K562 (cell line): Measurements from ENCODE around the gene EIF2S1. TPM values are rescaled to one million over a fixed set of nuclear protein-coding genes. Genes with fewer than 3 reads are reported as not detected.

Experiments used
- ARID4B ChIP-seq: sonication (generic); formaldehyde crosslinking; IDR thresholded peaks from 2 replicates; pipeline ENCODE4 v1.8.0; 2022; ENCODE audit warnings: mild to moderate bottlenecking, missing genetic modification reagents
- BHLHE40 ChIP-seq: IDR thresholded peaks from 2 replicates; pipeline ENCODE4 v1.6.1; 2011; ENCODE audit warnings: low read length, improper control_type of control experiment
- CTCFL ChIP-seq: IDR thresholded peaks from 2 replicates; pipeline ENCODE4 v1.6.1; 2011; ENCODE audit warnings: borderline replicate concordance, low read depth, mild to moderate bottlenecking, moderate library complexity, low read length; ENCODE audit not compliant: insufficient read depth, poor library complexity, severe bottlenecking
- DIDO1 ChIP-seq: fragments of 450-650 bp; IDR thresholded peaks from 2 replicates; pipeline ENCODE4 v1.6.1; 2016; ENCODE audit warnings: low read depth, missing biosample characterization, missing genetic modification characterization
- GABPA ChIP-seq: fragments of 200-800 bp; sonication (Bioruptor generic); conservative IDR thresholded peaks from 2 replicates; pipeline ENCODE4 v1.6.1; 2016; ENCODE audit warnings: low read depth, missing genetic modification characterization, missing compliant biosample characterization
- HMBOX1 ChIP-seq: sonication (generic); IDR thresholded peaks from 2 replicates; pipeline ENCODE4 v1.6.1; 2016
- KLF1 ChIP-seq: fragments of 450-650 bp; IDR thresholded peaks from 2 replicates; pipeline ENCODE4 v1.6.1; 2016; ENCODE audit warnings: missing genetic modification characterization, missing compliant biosample characterization
- MAX ChIP-seq: sonication (generic); formaldehyde crosslinking; IDR thresholded peaks from 2 replicates; pipeline ENCODE4 v1.9.0; 2022; ENCODE audit warnings: mild to moderate bottlenecking, missing genetic modification reagents
- MXI1 ChIP-seq: IDR thresholded peaks from 2 replicates; pipeline ENCODE4 v1.6.1; 2011; ENCODE audit warnings: low read depth, mild to moderate bottlenecking, improper control_type of control experiment, low read length
- MYC ChIP-seq, 2 experiments: fragments of 250-450 bp in 1 of 2; sonication (Bioruptor Pico) in 1 of 2; IDR thresholded peaks; 2 replicates each; pipeline versions ENCODE4 v1.5.1 to v1.6.1; 2012 to 2021; ENCODE audit warnings: low read depth in 2 of 2, borderline replicate concordance in 1 of 2, improper control_type of control experiment in 1 of 2, low read length in 1 of 2, mild to moderate bottlenecking in 1 of 2, moderate library complexity in 1 of 2
- NBN ChIP-seq: fragments of 450-650 bp; IDR thresholded peaks from 2 replicates; pipeline ENCODE4 v1.6.1; 2016; ENCODE audit warnings: low read depth, mild to moderate bottlenecking
- POLR2AphosphoS5 ChIP-seq: IDR thresholded peaks from 2 replicates; pipeline ENCODE4 v1.6.1; 2011; ENCODE audit warnings: mild to moderate bottlenecking, low read depth, low read length, moderate library complexity; ENCODE audit not compliant: control insufficient read depth, insufficient read depth
- TCF7L2 ChIP-seq: fragments of 150-350 bp; IDR thresholded peaks from 2 replicates; pipeline ENCODE4 v1.6.1; 2016; ENCODE audit warnings: low read depth, mild to moderate bottlenecking, low read length, moderate library complexity
- USF1 ChIP-seq: sonication (generic); formaldehyde crosslinking; IDR thresholded peaks from 2 replicates; pipeline ENCODE4 v1.9.0; 2022; ENCODE audit warnings: mild to moderate bottlenecking, missing genetic modification reagents
- ZBTB12 ChIP-seq: fragments of 250-450 bp; sonication (Bioruptor Pico); IDR thresholded peaks from 2 replicates; pipeline ENCODE4 v1.4.0; 2020
- ZNF507 ChIP-seq: conservative IDR thresholded peaks from 2 replicates; pipeline ENCODE4 v1.6.1; 2017; ENCODE audit warnings: missing genetic modification characterization, missing compliant biosample characterization
- polyA plus RNA-seq, 8 experiments: library from polyadenylated mRNA; depleted of rRNA in 4 of 8; stranded (reverse) in 5 of 8; unstranded in 3 of 8; fragments of >200 nt; fragmentation: Nextera tagmentation in 2 of 8; fragmentation: Illumina TruSeq in 1 of 8; extraction: Ambion mirVana in 2 of 8; extraction: Trizol in 1 of 8; gene quantifications; 2 replicates each; pipeline versions ENCODE4 v1.2.1 to v1.2.3, GENCODE V29; 2011 to 2014; ENCODE audit warnings: inconsistent platforms in 1 of 8, missing spikeins in 1 of 8
- total RNA-seq, 7 experiments: library from RNA; depleted of rRNA in 6 of 7; stranded (reverse); fragments of >200 nt in 6 of 7; fragmentation: Illumina TruSeq in 2 of 7; extraction: Trizol in 2 of 7; gene quantifications; 2 replicates each; pipeline versions ENCODE4 v1.2.1 to v1.2.3, GENCODE V29; 2011 to 2021; ENCODE audit warnings: low replicate concordance in 1 of 7

Gene EIF2S1
- total and polyA plus RNA-seq, 9 of the 15 experiments (the other 6 are each of a cell fraction or from before 2014, with no cell fraction given) = 216 to 1,018 (median 332) TPM

GRCh38 chr14:67359775-67360469 lies at the start of gene EIF2S1, which contains the start of gene ATP6V1D (continued):
- TF ChIP-seq ZBTB12 (CRISPR knock-in tag) (0 out of 2 replicates have a peak, but pooled peaks have one; percentile 10), BHLHE40 (peak; percentile 97), HMBOX1 (peak; percentile 11; the same call in 1 of the 2 replicates), CTCFL (peak; percentile 10), DIDO1 (peak; percentile 84), MAX (CRISPR knock-in tag) (peak; percentile 91), MXI1 (0 out of 2 replicates have a peak, but pooled peaks have one; percentile 64), POLR2AphosphoS5 (peak; percentile 83; the same call in 1 of the 2 replicates), ZNF507 (tag) (no peak), NBN (peak; percentile 25; the same call in 1 of the 2 replicates), ARID4B (CRISPR knock-in tag) (peak; percentile 94), GABPA (peak; percentile 97), KLF1 (peak; percentile 82), USF1 (CRISPR knock-in tag) (peak; percentile 78), MYC (IDR thresholded peaks at IDR 0.05; ENCODE audit: low read depth, low read length) (peak; percentile 93), MYC (CRISPR knock-in tag; IDR thresholded peaks at IDR 0.05; ENCODE audit: borderline replicate concordance, low read depth) (0 out of 2 replicates have a peak, but pooled peaks have one; percentile 73), TCF7L2 (no peak)
